HepG2 (cell line): ENCODE results near the gene PIP5KL1. TPM values are rescaled to one million over a fixed set of nuclear protein-coding genes. Genes with fewer than 3 reads are reported as not detected.

Experiments
- ATAC-seq: fragments of 200-7000 bp; cut with Tn5 transposase; 3 replicates; pipeline ENCODE4 v1.9.1; 2020; ENCODE audit warnings: mild to moderate bottlenecking, moderate library complexity
- BruUV-seq: library from RNA; stranded (reverse); fragments of 400-500 nt; replicated peaks from 2 replicates; lab custom pipeline; 2021; lab: Mats Ljungman, UMichigan
- CTCF ChIA-PET: fragments of 300-600 bp; formaldehyde crosslinking; extraction: SDS; loops from one replicate; lab custom pipeline; 2021; ENCODE audit warnings: low total read pairs, inconsistent platforms, low intra/inter-chr PET ratio; lab: Yijun Ruan, JAX
- POLR2A ChIA-PET: fragments of 350-600 bp; sonication (Branson Sonifier 250); formaldehyde crosslinking; loops from one replicate; lab custom pipeline; 2020; ENCODE audit warnings: antibody characterized with exemption, inconsistent platforms; lab: Yijun Ruan, JAX
- DNase-seq: peaks from one replicate; pipeline ENCODE4 v3.0.0-alpha.2; 2015; ENCODE audit warnings: low spot score
- FAIRE-seq: peaks from 3 replicates; lab custom pipeline; 2011; peaks lifted over from hg19 to GRCh38; lab: Jason Lieb, UNC
- H2AFZ ChIP-seq: one replicate; pipeline ENCODE4 v1.6.1; 2011; ENCODE audit warnings: low read length, inconsistent platforms
- H3K27ac ChIP-seq: fragments of 300-600 bp; 3 replicates; pipeline ENCODE4 v1.8.0; 2011; ENCODE audit warnings: mixed run types, mild to moderate bottlenecking, mixed read lengths, low read length, inconsistent platforms; ENCODE audit not compliant: insufficient read depth; ENCODE audit errors: extremely low read length
- H3K27me3 ChIP-seq, 2 experiments: fragments of 200-600 bp in 1 of 2; 2 replicates in 1 of 2; 3 replicates in 1 of 2; pipeline versions ENCODE4 v1.6.0 to v1.8.0; 2011; ENCODE audit warnings: low read length in 2 of 2, mild to moderate bottlenecking in 2 of 2, moderate library complexity in 2 of 2, inconsistent platforms in 1 of 2; ENCODE audit not compliant: insufficient read depth in 2 of 2, control insufficient read depth in 1 of 2
- H3K36me3 ChIP-seq, 2 experiments: fragments of 200-600 bp in 1 of 2; replicated peaks in 1 of 2; 2 replicates in 1 of 2; 3 replicates in 1 of 2; pipeline versions ENCODE4 v1.5.1 to v1.8.0; 2011; ENCODE audit warnings: low read length in 2 of 2, inconsistent platforms in 1 of 2; ENCODE audit not compliant: insufficient read depth in 2 of 2, control insufficient read depth in 1 of 2
- H3K4me1 ChIP-seq: 2 replicates; pipeline ENCODE4 v1.5.1; 2012; ENCODE audit warnings: low read length, inconsistent platforms; ENCODE audit not compliant: insufficient read depth
- H3K4me2 ChIP-seq: 2 replicates; pipeline ENCODE4 v1.6.0; 2011; ENCODE audit warnings: low read depth, low read length, inconsistent platforms
- H3K4me3 ChIP-seq, 3 experiments: fragments of 200-600 bp in 1 of 3; sonication (generic), shearing (Covaris generic) in 1 of 3; replicated peaks in 1 of 3; 2 replicates each; pipeline ENCODE4 v1.5.1; 2011 to 2016; ENCODE audit warnings: low read length in 3 of 3, inconsistent platforms in 2 of 3, low read depth in 2 of 3, mild to moderate bottlenecking in 2 of 3, control low read depth in 1 of 3, mixed read lengths in 1 of 3; ENCODE audit not compliant: insufficient read depth in 1 of 3
- H3K79me2 ChIP-seq: one replicate; pipeline ENCODE4 v1.6.1; 2011; ENCODE audit warnings: low read length, inconsistent platforms; ENCODE audit not compliant: insufficient read depth
- H3K9ac ChIP-seq: 2 replicates; pipeline ENCODE4 v1.6.0; 2011; ENCODE audit warnings: mild to moderate bottlenecking, low read depth, low read length, inconsistent platforms; ENCODE audit not compliant: insufficient read depth
- H3K9me3 ChIP-seq: 2 replicates; pipeline ENCODE4 v1.5.1; 2012; ENCODE audit warnings: mild to moderate bottlenecking, low read length
- H4K20me1 ChIP-seq: 2 replicates; pipeline ENCODE4 v1.6.0; 2011; ENCODE audit warnings: inconsistent platforms, mild to moderate bottlenecking, low read length, moderate library complexity; ENCODE audit not compliant: insufficient read depth
- MTA3 ChIP-seq: sonication (generic); formaldehyde crosslinking; IDR thresholded peaks from 2 replicates; pipeline ENCODE4 v1.4.0; 2020; ENCODE audit warnings: missing genetic modification reagents
- PHF21A ChIP-seq: sonication (generic); formaldehyde crosslinking; IDR thresholded peaks from 2 replicates; pipeline ENCODE4 v1.5.0; 2020; ENCODE audit warnings: mild to moderate bottlenecking, missing genetic modification reagents
- RAD21 ChIP-seq: fragments of 450-650 bp; formaldehyde crosslinking; IDR thresholded peaks from 2 replicates; pipeline ENCODE4 v1.5.0; 2020; ENCODE audit warnings: mild to moderate bottlenecking
- RELA ChIP-seq: sonication (generic); formaldehyde crosslinking; IDR thresholded peaks from 2 replicates; pipeline ENCODE4 v1.4.0; 2020; ENCODE audit warnings: missing genetic modification reagents
- SALL2 ChIP-seq: sonication (generic); formaldehyde crosslinking; IDR thresholded peaks from 2 replicates; pipeline ENCODE4 v1.8.1; 2023; ENCODE audit warnings: mild to moderate bottlenecking, missing genetic modification reagents, inconsistent platforms
- SNRNP70 ChIP-seq: fragments of 200-400 bp; formaldehyde crosslinking; IDR thresholded peaks from 2 replicates; pipeline ENCODE4 v1.6.1; 2017; ENCODE audit warnings: mild to moderate bottlenecking, low read depth, low read length, moderate library complexity
- SRSF1 ChIP-seq: fragments of 200-400 bp; formaldehyde crosslinking; optimal IDR thresholded peaks from 2 replicates; pipeline ENCODE3; 2017; ENCODE audit warnings: mild to moderate bottlenecking, low read depth, low read length, moderate library complexity
- TEAD3 ChIP-seq: optimal IDR thresholded peaks from 2 replicates; pipeline ENCODE3; 2016; ENCODE audit warnings: borderline replicate concordance
- ZBTB39 ChIP-seq: sonication (generic); formaldehyde crosslinking; IDR thresholded peaks from 2 replicates; pipeline ENCODE4 v1.5.0; 2020; ENCODE audit warnings: missing genetic modification reagents
- ZNF562 ChIP-seq: sonication (generic); formaldehyde crosslinking; IDR thresholded peaks from 2 replicates; pipeline ENCODE4 v1.8.0; 2022; ENCODE audit warnings: missing genetic modification reagents, borderline replicate concordance
- WGBS: methylation state at CpG from one replicate; pipeline ENCODE4 v1.1.6; 2017; ENCODE audit warnings: low lambda C conversion rate; 5-methylcytosine and 5-hydroxymethylcytosine counted together
- in situ Hi-C: cut with HindIII; loops from 2 replicates; pipeline ENCODE4 v1.10.0; 2017; ENCODE audit warnings: low pct_unique_long_range_greater_than_20kb; ENCODE audit not compliant: extremely low pct_ligation_motif_present
- intact Hi-C: fragments of 100-400 bp; cut with micrococcal nuclease; formaldehyde crosslinking; loops from one replicate; pipeline ENCODE4 v1.10.0; 2022; ENCODE audit not compliant: unreplicated experiment
- polyA plus RNA-seq, 8 experiments: library from polyadenylated mRNA; depleted of rRNA in 3 of 8; stranded (reverse) in 7 of 8; unstranded in 1 of 8; fragments of >200 nt; fragmentation: Illumina TruSeq in 4 of 8; extraction: Trizol in 4 of 8; gene quantifications; 2 replicates each; pipeline versions ENCODE4 v1.2.1 to v1.2.3, GENCODE V29; 2011 to 2016; ENCODE audit warnings: low read depth in 4 of 8, missing spikeins in 1 of 8, mixed read lengths in 1 of 8; ENCODE audit not compliant: insufficient read depth in 1 of 8
- total RNA-seq, 5 experiments: library from RNA; depleted of rRNA; stranded (reverse); fragments of >200 nt; fragmentation: Illumina TruSeq; extraction: Trizol; gene quantifications; 2 replicates each; pipeline ENCODE4 v1.2.3, GENCODE V29; 2016; ENCODE audit warnings: low read depth in 1 of 5

The PIP5KL1 gene
- total and polyA plus RNA-seq, 2 of the 13 experiments (the other 11 are each of a cell fraction or from before 2014, with no cell fraction given) = 0.20 to 0.49 TPM

- no peak for TF ChIP-seq MTA3 (CRISPR knock-in tag)
- no peak for TF ChIP-seq SALL2
- TF ChIP-seq ZNF562 (CRISPR knock-in tag) = no peak
- TF ChIP-seq RAD21 (CRISPR knock-in tag) = no peak
- no peak for TF ChIP-seq PHF21A (CRISPR knock-in tag)
These were observed 710 bp upstream of the PIP5KL1 start (continued) for GRCh38 chr9:127931092-127931881.

GRCh38 chr9:127929625-127929979, 975 bp downstream of the PIP5KL1 start:
- no TSS peak for BruUV-seq
- Histone ChIP-seq H3K27ac (no peak overlapping the region), H3K36me3 (0 out of 5 replicates have a peak, but pooled peaks cover 0 to 2% of the 10 kb centered on the region in 2 experiments), H3K4me2 (no peak overlapping the region), H3K9me3 (no peaks in the 10 kb centered on the region), H4K20me1 (no peaks in the 10 kb centered on the region), H3K79me2 (no peaks in the 10 kb centered on the region), H2AFZ (no peak overlapping the region), H3K9ac (no peak overlapping the region), H3K4me3 (no peak overlapping the region), H3K27me3 (peaks cover 0 to 38% of the 10 kb centered on the region in 2 experiments), H3K4me1 (peaks cover 40% of the 10 kb centered on the region)
- POLR2A ChIA-PET = interaction anchor here (1.1 to 1.3 kb wide), 2 partner anchors 13 to 23 kb away, joined by 3 read pairs; partner anchors contain the start of gene ST6GALNAC4
- no peak for TF ChIP-seq ZBTB39 (CRISPR knock-in tag)
- no peak for TF ChIP-seq SRSF1
- TF ChIP-seq SNRNP70 = no peak
- TF ChIP-seq TEAD3 (CRISPR knock-in tag) = no peak
- no peak for TF ChIP-seq RELA
- intact Hi-C loops (no loop called here), in situ Hi-C loops (loop anchor here (5.0 to 10.0 kb wide), 2 partner anchors 332 to 425 kb away; no protein-coding TSS in a partner anchor)
- DNase-seq (no peak), FAIRE-seq (no peak), ATAC-seq (no peak)
- WGBS = 45% methylated on average over 9 of the region's 10 CpGs
- CTCF ChIA-PET = no interaction called here
